SK-N-SH (cell line): Measurements from ENCODE around the gene ARHGAP21. TPM values are rescaled to one million over a fixed set of nuclear protein-coding genes. Genes with fewer than 3 reads are reported as not detected.

Experiments
- CTCF ChIA-PET: fragments of 300-600, 350-600 bp; formaldehyde crosslinking; extraction: SDS; loops from one replicate; lab custom pipeline; 2021; lab: Yijun Ruan, JAX
- POLR2A ChIA-PET: fragments of 350-600 bp; sonication (Branson Sonifier 250); formaldehyde crosslinking; extraction: SDS; loops from one replicate; lab custom pipeline; 2020; ENCODE audit warnings: antibody characterized with exemption, inconsistent platforms; lab: Yijun Ruan, JAX
- DNase-seq: peaks from one replicate; pipeline ENCODE4 v3.0.0; 2012
- H2AFZ ChIP-seq: fragments of 200-600 bp; sonication (generic); 2 replicates; pipeline ENCODE4 v1.8.1; 2016; ENCODE audit warnings: antibody characterized with exemption, mild to moderate bottlenecking, low read depth
- H3F3A ChIP-seq: fragments of 200-600 bp; sonication (generic); replicated peaks from 2 replicates; pipeline ENCODE3; 2016; ENCODE audit warnings: antibody characterized with exemption, mild to moderate bottlenecking; ENCODE audit not compliant: insufficient read depth
- H3K27ac ChIP-seq, 2 experiments: fragments of 200-500 bp in 1 of 2; fragments of 200-600 bp in 1 of 2; sonication (Bioruptor generic) in 1 of 2; sonication (generic), shearing (Covaris generic) in 1 of 2; 2 replicates each; pipeline versions ENCODE4 v1.5.1 to v1.6.1; 2014 to 2016; ENCODE audit warnings: low read depth in 2 of 2, inconsistent platforms in 1 of 2, low read length in 1 of 2, mild to moderate bottlenecking in 1 of 2, mixed read lengths in 1 of 2
- H3K27me3 ChIP-seq: fragments of 200-600 bp; sonication (generic), shearing (Covaris generic); 2 replicates; pipeline ENCODE4 v1.6.1; 2016; ENCODE audit warnings: mixed run types; ENCODE audit not compliant: insufficient read depth
- H3K36me3 ChIP-seq, 2 experiments: fragments of 200-500 bp in 1 of 2; fragments of 200-600 bp in 1 of 2; sonication (Bioruptor generic) in 1 of 2; sonication (generic) in 1 of 2; replicated peaks in 1 of 2; 2 replicates each; pipeline versions ENCODE3 to v1.5.1; 2014 to 2016; ENCODE audit warnings: low read length in 1 of 2, mild to moderate bottlenecking in 1 of 2; ENCODE audit not compliant: insufficient read depth in 2 of 2, control insufficient read depth in 1 of 2
- H3K4me1 ChIP-seq, 2 experiments: fragments of 200-500 bp in 1 of 2; fragments of 200-600 bp in 1 of 2; sonication (Bioruptor generic) in 1 of 2; sonication (generic), shearing (Covaris generic) in 1 of 2; 2 replicates each; pipeline versions ENCODE4 v1.5.1 to v1.6.1; 2014 to 2016; ENCODE audit warnings: low read depth in 1 of 2, low read length in 1 of 2, mixed run types in 1 of 2; ENCODE audit not compliant: insufficient read depth in 2 of 2, control insufficient read depth in 1 of 2
- H3K4me2 ChIP-seq: fragments of 200-600 bp; sonication (generic), shearing (Covaris generic); 2 replicates; pipeline ENCODE4 v1.6.1; 2017; ENCODE audit warnings: mixed run types
- H3K4me3 ChIP-seq, 2 experiments: fragments of 200-500 bp in 1 of 2; fragments of 200-600 bp in 1 of 2; sonication (Bioruptor generic) in 1 of 2; sonication (generic), shearing (Covaris generic) in 1 of 2; 2 replicates each; pipeline versions ENCODE4 v1.5.1 to v1.8.1; 2014 to 2016; ENCODE audit warnings: low read depth in 2 of 2, inconsistent platforms in 1 of 2, low read length in 1 of 2, mild to moderate bottlenecking in 1 of 2, mixed read lengths in 1 of 2, moderate library complexity in 1 of 2
- H3K79me2 ChIP-seq: fragments of 200-600 bp; sonication (generic); 2 replicates; pipeline ENCODE4 v1.8.1; 2017; ENCODE audit warnings: mild to moderate bottlenecking; ENCODE audit not compliant: insufficient read depth
- H3K9ac ChIP-seq: fragments of 200-600 bp; sonication (generic); 2 replicates; pipeline ENCODE4 v1.6.1; 2017; ENCODE audit warnings: mixed run types
- H3K9me2 ChIP-seq: fragments of 200-600 bp; sonication (generic); 2 replicates; pipeline ENCODE4 v1.6.1; 2017; ENCODE audit warnings: mixed run types
- H3K9me3 ChIP-seq: fragments of 200-600 bp; sonication (generic); 2 replicates; pipeline ENCODE4 v1.6.1; 2017; ENCODE audit warnings: mixed run types, mild to moderate bottlenecking, moderate library complexity
- H4K20me1 ChIP-seq: fragments of 200-600 bp; sonication (generic); 2 replicates; pipeline ENCODE4 v1.6.1; 2017; ENCODE audit warnings: mild to moderate bottlenecking, mixed run types; ENCODE audit not compliant: insufficient read depth
- ELF1 ChIP-seq: IDR thresholded peaks from 2 replicates; pipeline ENCODE4 v1.4.0; 2012
- EP300 ChIP-seq, 2 experiments: IDR thresholded peaks; 2 replicates each; pipeline versions ENCODE4 v1.4.0 to v1.6.1; 2012; ENCODE audit warnings: borderline replicate concordance in 1 of 2, low read depth in 1 of 2, low read length in 1 of 2
- FOSL2 ChIP-seq: IDR thresholded peaks from 2 replicates; pipeline ENCODE4 v1.4.0; 2012; ENCODE audit warnings: low read depth, mild to moderate bottlenecking, moderate library complexity, borderline replicate concordance
- FOXJ3 ChIP-seq: sonication (generic); formaldehyde crosslinking; IDR thresholded peaks from 2 replicates; pipeline ENCODE4 v1.5.1; 2020; ENCODE audit warnings: mild to moderate bottlenecking, missing genetic modification reagents
- FOXM1 ChIP-seq: IDR thresholded peaks from 2 replicates; pipeline ENCODE4 v1.4.0; 2012; ENCODE audit warnings: low read depth, mild to moderate bottlenecking
- IRF3 ChIP-seq: fragments of 150-350 bp; IDR thresholded peaks from 2 replicates; pipeline ENCODE4 v1.6.1; 2016; ENCODE audit warnings: mild to moderate bottlenecking, low read depth, low read length
- JUND ChIP-seq: IDR thresholded peaks from 2 replicates; pipeline ENCODE4 v1.4.0; 2012
- MEF2A ChIP-seq: IDR thresholded peaks from 2 replicates; pipeline ENCODE4 v1.4.0; 2012; ENCODE audit warnings: low read depth, borderline replicate concordance
- NRF1 ChIP-seq: IDR thresholded peaks from 2 replicates; pipeline ENCODE4 v1.6.1; 2012; ENCODE audit warnings: low read depth, mild to moderate bottlenecking, low read length
- POLR2AphosphoS5 ChIP-seq: IDR thresholded peaks from 2 replicates; pipeline ENCODE4 v1.6.1; 2012; ENCODE audit warnings: low read depth, low read length
- RAD21 ChIP-seq: IDR thresholded peaks from 2 replicates; pipeline ENCODE4 v1.6.1; 2012; ENCODE audit warnings: mild to moderate bottlenecking, low read length
- RCOR1 ChIP-seq: fragments of 150-350 bp; IDR thresholded peaks from 2 replicates; pipeline ENCODE4 v1.6.1; 2017; ENCODE audit warnings: antibody characterized with exemption, low read length
- RFX5 ChIP-seq: IDR thresholded peaks from 2 replicates; pipeline ENCODE4 v1.6.1; 2012; ENCODE audit warnings: mild to moderate bottlenecking, improper control_type of control experiment, low read length
- RXRA ChIP-seq: IDR thresholded peaks from 2 replicates; pipeline ENCODE4 v1.4.0; 2012; ENCODE audit warnings: low read depth, mild to moderate bottlenecking, borderline replicate concordance
- TAF1 ChIP-seq: IDR thresholded peaks from 2 replicates; pipeline ENCODE4 v1.6.1; 2012; ENCODE audit warnings: low read depth, mild to moderate bottlenecking, low read length, moderate library complexity, borderline replicate concordance
- TEAD4 ChIP-seq: IDR thresholded peaks from 2 replicates; pipeline ENCODE4 v1.4.0; 2012; ENCODE audit warnings: mild to moderate bottlenecking, borderline replicate concordance; ENCODE audit not compliant: insufficient read depth
- USF2 ChIP-seq: fragments of 150-350 bp; IDR thresholded peaks from 2 replicates; pipeline ENCODE4 v1.6.1; 2017; ENCODE audit warnings: antibody characterized with exemption, low read length, low read depth, borderline replicate concordance
- YY1 ChIP-seq: IDR thresholded peaks from 2 replicates; pipeline ENCODE4 v1.4.0; 2012; ENCODE audit warnings: low read depth, mild to moderate bottlenecking
- ZBTB33 ChIP-seq: IDR thresholded peaks from 2 replicates; pipeline ENCODE4 v1.4.0; 2012; ENCODE audit warnings: low read depth, borderline replicate concordance
- WGBS: methylation state at CpG from one replicate; pipeline ENCODE4 v1.1.6; 2017; ENCODE audit warnings: low lambda C conversion rate; 5-methylcytosine and 5-hydroxymethylcytosine counted together
- polyA plus RNA-seq, 3 experiments: library from polyadenylated mRNA; depleted of rRNA; stranded (reverse); fragments of >200 nt; gene quantifications; 2 replicates each; pipeline ENCODE4 v1.2.3, GENCODE V29; 2012

The ARHGAP21 gene
- polyA plus RNA-seq, 1 of the 3 experiments (the other 2 are of a cell fraction), result 27.8 TPM

GRCh38 chr10:24571870-24572450 lies 151.7 kb downstream of the ARHGAP21 start:
- Histone ChIP-seq H3K27ac (no peak overlapping the region), H3K9me3 (no peaks in the 10 kb centered on the region), H3F3A (no peaks in the 10 kb centered on the region), H3K4me1 (no peaks in the 10 kb centered on the region; a peak in 1 of 4 replicates), H3K4me2 (no peak overlapping the region), H2AFZ (no peak overlapping the region), H3K36me3 (no peaks in the 10 kb centered on the region), H3K9ac (no peak overlapping the region), H3K79me2 (no peaks in the 10 kb centered on the region), H3K27me3 (no peaks in the 10 kb centered on the region), H3K9me2 (no peaks in the 10 kb centered on the region), H3K4me3 (no peak overlapping the region), H4K20me1 (no peaks in the 10 kb centered on the region)
- 52% methylated on average over 6 of the region's 7 CpGs for WGBS
- TF ChIP-seq ELF1 (no peak), MEF2A (no peak), RXRA (no peak), FOXM1 (no peak), FOXJ3 (CRISPR knock-in tag) (no peak), RFX5 (no peak), FOSL2 (no peak), RCOR1 (no peak), IRF3 (no peak), ZBTB33 (no peak), TAF1 (no peak), YY1 (no peak), RAD21 (no peak), EP300 (IDR thresholded peaks at IDR 0.05; ENCODE audit: borderline replicate concordance in 1 of 2, low read depth in 1 of 2, low read length in 1 of 2) (no peak), NRF1 (no peak), TEAD4 (no peak), POLR2AphosphoS5 (no peak), JUND (no peak), USF2 (no peak)
- DNase-seq, result no peak
- ChIA-PET CTCF (interaction anchor here (0.7 to 1.6 kb wide), 2 partner anchors 14 kb away, joined by 4 to 5 read pairs; no protein-coding TSS in a partner anchor), POLR2A (no interaction called here)
